ENCODE data around the gene PAPPA2.

The PAPPA2 gene

GRCh38 chr1:176499671-176500070, 36.7 kb downstream of the PAPPA2 start:
- DNase-seq (ENCODE audit: low read depth): no peak

DNA sequence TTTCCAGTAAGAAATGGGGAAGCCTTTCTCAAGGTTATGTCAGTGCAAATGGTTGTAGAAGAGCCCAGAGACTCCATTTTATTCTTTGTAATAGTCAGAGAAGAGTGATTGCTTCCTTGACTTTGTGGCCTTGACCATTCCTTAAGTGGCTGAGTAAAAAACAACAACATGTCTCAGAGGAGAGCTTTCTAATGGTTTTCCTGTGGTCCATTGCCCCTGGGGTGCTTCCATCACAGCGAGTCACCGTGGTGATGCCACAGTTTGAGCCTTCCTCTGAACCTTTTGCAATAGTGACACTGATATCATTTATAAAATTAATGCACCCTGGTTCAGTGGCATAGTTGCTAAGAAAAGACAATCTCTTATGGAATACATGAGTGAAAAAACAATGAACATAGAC, 38.6 kb downstream of the PAPPA2 start:
- no peak for DNase-seq (ENCODE audit: low read depth)

- DNase-seq (ENCODE audit: low read depth): no peak
Measured at GRCh38 chr1:176504848-176505553, 42.0 kb downstream of the PAPPA2 start.

DNA sequence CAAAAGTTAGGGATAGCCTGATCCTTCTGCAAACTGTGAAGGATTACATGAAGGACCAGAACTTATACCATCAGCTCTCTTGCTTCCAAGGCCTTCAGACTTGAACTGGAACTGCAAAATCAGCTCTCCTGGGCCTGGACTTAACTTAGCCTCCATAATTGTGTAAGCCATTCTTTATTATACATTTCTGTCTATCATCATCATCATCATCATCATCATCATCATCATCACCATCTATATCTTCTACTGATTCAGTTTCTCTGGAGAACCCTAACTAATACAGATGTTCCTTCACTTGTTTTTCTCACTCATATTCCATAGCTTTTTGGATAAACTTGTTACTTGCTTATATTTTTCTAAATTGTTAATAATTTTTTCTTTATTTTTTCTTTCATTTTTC, 50.0 kb downstream of the PAPPA2 start:
- DNase-seq (ENCODE audit: low read depth): no peak

DNA sequence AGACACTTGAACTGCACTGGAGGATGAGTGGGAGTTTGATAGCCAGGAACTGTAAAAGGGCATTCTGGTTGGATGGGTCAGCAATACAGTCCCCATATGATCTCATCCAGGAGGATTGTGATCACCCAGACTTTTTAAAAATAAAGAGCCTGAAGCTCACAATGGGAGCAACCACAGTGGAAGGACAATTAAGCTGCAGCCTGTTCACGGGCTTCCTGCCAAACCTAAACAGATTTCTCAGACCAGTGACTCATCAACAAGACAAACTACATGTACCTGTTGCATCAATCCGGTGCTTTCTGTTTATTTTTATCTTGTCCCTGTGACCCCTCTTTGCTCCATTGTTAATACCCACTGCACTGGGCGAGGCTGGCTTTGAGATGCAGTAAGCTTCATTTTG, 52.3 kb downstream of the PAPPA2 start:
- DNase-seq (ENCODE audit: low read depth): no peak

GRCh38 chr1:176517484-176517883, 54.5 kb downstream of the PAPPA2 start:
- DNase-seq (ENCODE audit: low read depth): no peak

- DNase-seq (ENCODE audit: low read depth): no peak
Measured at GRCh38 chr1:176521211-176521610, 58.2 kb downstream of the PAPPA2 start.

DNA sequence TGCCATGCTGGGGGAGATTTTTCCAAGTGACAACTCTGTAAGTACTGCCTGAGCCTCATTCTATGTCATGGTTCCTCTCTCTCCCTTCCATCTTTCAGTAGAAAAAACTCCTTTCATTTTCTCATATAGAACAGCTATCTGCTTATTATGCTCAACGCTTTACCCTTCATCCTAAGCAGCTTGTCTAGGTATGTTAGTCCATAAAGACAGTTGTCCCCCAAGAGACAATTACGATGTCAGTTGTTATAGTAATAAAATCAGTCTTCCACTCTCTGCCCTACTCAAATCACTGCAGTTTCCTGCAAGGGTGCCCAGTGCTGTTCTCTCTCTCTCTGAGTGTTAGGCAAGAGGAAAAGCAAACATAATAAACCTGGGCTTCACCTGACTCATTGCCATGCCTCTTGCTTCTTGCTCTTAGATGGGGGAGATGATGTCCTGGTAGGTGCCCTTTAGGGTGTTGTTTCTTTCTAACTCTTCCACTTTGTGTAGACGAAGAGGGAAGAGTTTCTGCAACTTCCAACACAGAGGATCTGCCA, 59.4 kb downstream of the PAPPA2 start:
- DNase-seq (ENCODE audit: low read depth): no peak

- no peak for DNase-seq (ENCODE audit: low read depth)
Measured at GRCh38 chr1:176529395-176530090, 66.6 kb downstream of the PAPPA2 start.

- DNase-seq (ENCODE audit: low read depth): no peak
Measured at GRCh38 chr1:176531036-176531435, 68.1 kb downstream of the PAPPA2 start.

GRCh38 chr1:176531921-176532897, 69.2 kb downstream of the PAPPA2 start:
- DNase-seq (ENCODE audit: low read depth): no peak

GRCh38 chr1:176533020-176533419, 70.0 kb downstream of the PAPPA2 start:
- no peak for DNase-seq (ENCODE audit: low read depth)

DNA sequence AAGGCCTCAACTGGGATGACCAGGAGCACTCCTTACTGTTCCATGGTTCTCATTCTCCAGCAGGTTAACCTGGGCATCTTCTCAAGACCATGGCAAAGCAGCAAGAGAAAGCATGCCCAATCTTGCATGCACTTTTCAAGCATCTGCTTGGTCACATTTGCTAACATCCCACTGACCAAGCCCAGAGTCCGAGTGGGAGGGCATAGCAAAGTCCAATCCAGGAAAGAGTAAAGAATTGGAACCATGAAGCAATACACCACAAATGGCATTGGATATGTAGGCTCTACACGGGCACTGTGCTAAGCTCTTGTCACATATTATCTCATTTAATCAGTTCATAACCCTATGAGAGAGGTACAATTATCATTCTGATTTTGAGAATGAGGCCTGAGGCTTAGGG, 73.6 kb downstream of the PAPPA2 start:
- no peak for DNase-seq (ENCODE audit: low read depth)

GRCh38 chr1:176539018-176539417, 76.0 kb downstream of the PAPPA2 start:
- no peak for DNase-seq (ENCODE audit: low read depth)

GRCh38 chr1:176540428-176540827, 77.5 kb downstream of the PAPPA2 start:
- no peak for DNase-seq (ENCODE audit: low read depth)

- no peak for DNase-seq (ENCODE audit: low read depth)
Measured at GRCh38 chr1:176541663-176542062, 78.7 kb downstream of the PAPPA2 start.

DNA sequence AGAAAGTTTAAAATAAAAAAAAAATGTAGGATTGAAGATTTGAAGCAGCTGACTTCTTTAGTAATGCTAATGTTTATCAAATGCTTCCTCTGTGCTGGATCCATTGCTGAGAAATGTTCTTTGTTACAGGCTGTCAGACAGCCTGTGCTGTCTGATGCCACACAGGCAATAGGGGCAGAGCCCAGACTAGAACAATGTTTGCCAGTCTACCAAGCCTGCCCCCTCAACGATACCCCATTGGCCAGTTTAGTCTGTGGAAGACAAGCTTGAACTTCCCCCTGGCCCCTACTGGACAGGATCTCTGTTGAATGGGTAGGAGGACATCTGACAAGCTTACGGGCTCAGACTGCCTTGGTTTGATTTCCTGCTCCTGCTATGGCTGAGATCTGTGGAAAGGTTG, 79.4 kb downstream of the PAPPA2 start:
- DNase-seq (ENCODE audit: low read depth): no peak

- DNase-seq (ENCODE audit: low read depth): no peak
Measured at GRCh38 chr1:176543360-176544129, 80.6 kb downstream of the PAPPA2 start.

DNA sequence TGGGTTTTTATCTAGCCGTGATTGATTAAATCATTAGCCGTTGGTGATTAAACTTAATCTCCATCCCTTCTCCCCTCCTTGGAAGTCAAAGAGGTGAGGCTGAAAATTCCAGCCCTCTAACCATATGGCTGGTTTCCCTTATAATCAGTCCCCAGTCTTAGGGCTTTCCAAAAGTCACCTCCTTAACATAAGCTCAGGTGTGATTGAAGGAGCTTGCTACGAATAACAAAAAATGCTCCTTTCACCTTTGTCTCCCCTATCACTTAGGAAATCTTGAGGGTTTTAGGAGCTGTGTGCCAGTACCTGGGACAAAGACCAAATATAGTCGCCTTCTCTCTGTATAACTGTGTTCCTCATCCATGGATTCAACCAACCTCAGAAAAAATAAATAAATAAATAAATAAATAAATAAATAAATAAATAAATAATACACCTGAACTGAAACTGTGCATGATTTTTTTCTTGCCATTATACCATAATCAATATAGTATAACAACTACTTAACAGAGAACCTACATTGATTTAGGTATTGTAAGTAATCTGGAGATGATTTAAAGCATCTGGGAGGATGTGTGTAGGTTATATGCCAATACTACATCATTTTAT, 82.2 kb downstream of the PAPPA2 start:
- no peak for DNase-seq (ENCODE audit: low read depth)

DNA sequence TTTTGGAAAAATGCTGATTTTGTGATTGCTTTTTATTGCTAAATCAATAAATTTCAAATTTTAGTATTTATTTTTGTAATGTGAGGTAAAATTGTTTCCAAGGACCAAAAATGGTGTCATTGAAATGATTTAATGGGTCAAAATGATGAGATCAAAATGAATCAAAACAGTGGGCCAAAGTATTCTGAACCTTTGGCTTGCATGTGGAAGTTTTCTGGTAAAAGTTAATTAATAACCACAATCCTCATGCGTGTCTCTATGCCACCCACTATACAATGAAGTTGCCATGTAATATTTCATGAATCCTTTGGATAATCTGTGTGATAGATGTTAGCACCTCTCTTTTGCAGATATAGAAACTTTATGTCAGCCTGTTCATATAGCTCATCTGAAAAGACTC, 83.8 kb downstream of the PAPPA2 start:
- no peak for DNase-seq (ENCODE audit: low read depth)

DNA sequence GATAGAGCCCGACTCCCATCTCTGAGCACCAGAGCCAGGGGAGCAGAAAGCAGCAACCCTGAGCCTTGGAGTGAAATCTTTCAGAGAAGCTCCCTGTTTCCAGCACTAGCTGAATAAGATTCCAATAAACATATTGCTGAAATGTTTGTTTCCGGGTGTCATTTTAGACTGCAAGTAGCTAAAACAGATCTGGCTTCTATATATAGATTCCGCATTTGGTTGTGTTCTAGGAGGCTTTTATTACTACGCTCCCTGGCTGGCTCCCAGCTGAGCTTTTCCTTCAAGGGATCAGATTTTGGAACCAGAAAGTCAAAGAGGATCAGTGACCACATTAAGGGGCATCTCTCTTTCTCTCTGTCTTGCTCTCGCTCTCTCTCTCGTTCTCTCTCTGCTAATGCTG, 88.2 kb downstream of the PAPPA2 start:
- DNase-seq (ENCODE audit: low read depth): no peak
